B cell (primary cell): ENCODE data around the gene NINJ2. TPM values are rescaled to one million over a fixed set of nuclear protein-coding genes. Genes with fewer than 3 reads are reported as not detected.

Experiments used
- ATAC-seq: fragments of 200-7000 bp; cut with Tn5 transposase; one replicate; pipeline ENCODE4 v1.10.0; 2021; ENCODE audit warnings: low read depth, mild to moderate bottlenecking, moderate number of reproducible peaks, moderate library complexity
- CTCF ChIA-PET: fragments of 350-600 bp; sonication (Branson Sonifier 250); formaldehyde crosslinking; loops from one replicate; lab custom pipeline; 2021; ENCODE audit warnings: antibody characterized with exemption, inconsistent platforms; lab: Charles Lee
- POLR2A ChIA-PET: fragments of 350-600 bp; sonication (Branson Sonifier 250); formaldehyde crosslinking; loops from one replicate; lab custom pipeline; 2021; ENCODE audit warnings: antibody characterized with exemption; lab: Charles Lee
- DNase-seq: peaks from one replicate; pipeline ENCODE4 v3.0.0; 2013
- H2AFZ ChIP-seq: 2 replicates; pipeline ENCODE4 v1.6.1; 2012; ENCODE audit warnings: mild to moderate bottlenecking, low read depth, low read length; ENCODE audit not compliant: insufficient read depth, poor library complexity, severe bottlenecking
- H3K27ac ChIP-seq, 2 donors: 1 replicate in 1 of 2; 2 replicates in 1 of 2; pipeline ENCODE4 v1.5.1; 2012 to 2013; ENCODE audit warnings: low read length in 2 of 2, mild to moderate bottlenecking in 2 of 2, moderate library complexity in 1 of 2
- H3K27me3 ChIP-seq, 4 experiments: fragments of 200-600 bp in 1 of 4; sonication (generic) in 1 of 4; replicated peaks in 1 of 4; 1 replicate in 2 of 4; 2 replicates in 2 of 4; pipeline versions ENCODE4 v1.6.1 to v1.7.0; 2013 to 2016; ENCODE audit warnings: low read length in 3 of 4, mild to moderate bottlenecking in 2 of 4, mixed read lengths in 1 of 4, moderate library complexity in 1 of 4; ENCODE audit not compliant: insufficient read depth in 4 of 4, control insufficient read depth in 3 of 4; ENCODE audit errors: control extremely low read depth in 1 of 4
- H3K36me3 ChIP-seq, 2 experiments: replicated peaks in 1 of 2; 1 replicate in 1 of 2; 2 replicates in 1 of 2; pipeline versions ENCODE4 v1.6.1 to v1.7.1; 2013; ENCODE audit warnings: low read length in 1 of 2; ENCODE audit not compliant: insufficient read depth in 2 of 2, control insufficient read depth in 1 of 2; ENCODE audit errors: control extremely low read depth in 1 of 2, extremely low read depth in 1 of 2
- H3K4me1 ChIP-seq, 2 donors: fragments of 200-600 bp in 1 of 2; sonication (generic) in 1 of 2; 1 replicate in 1 of 2; 2 replicates in 1 of 2; pipeline versions ENCODE4 v1.5.1 to v1.6.1; 2013 to 2017; ENCODE audit warnings: low read length in 2 of 2; ENCODE audit not compliant: control insufficient read depth in 2 of 2, insufficient read depth in 2 of 2
- H3K4me2 ChIP-seq: replicated peaks from 2 replicates; pipeline ENCODE3; 2012; ENCODE audit warnings: mild to moderate bottlenecking, low read depth, low read length; ENCODE audit not compliant: poor library complexity, severe bottlenecking
- H3K4me3 ChIP-seq, 5 experiments: fragments of 200-600 bp in 1 of 5; sonication (generic) in 1 of 5; 1 replicate in 3 of 5; 2 replicates in 2 of 5; pipeline versions ENCODE4 v1.5.1 to v1.7.0; 2011 to 2016; ENCODE audit warnings: low read length in 4 of 5, mild to moderate bottlenecking in 4 of 5, low read depth in 2 of 5, control low read depth in 1 of 5, moderate library complexity in 1 of 5; ENCODE audit not compliant: insufficient read depth in 1 of 5; ENCODE audit errors: control extremely low read depth in 1 of 5, extremely low read depth in 1 of 5
- H3K79me2 ChIP-seq: fragments of 200-600 bp; sonication (generic); one replicate; pipeline ENCODE4 v1.6.0; 2016; ENCODE audit warnings: low read length; ENCODE audit not compliant: control insufficient read depth, insufficient read depth
- H3K9ac ChIP-seq: fragments of 200-600 bp; sonication (generic); 2 replicates; pipeline ENCODE4 v1.6.1; 2017; ENCODE audit warnings: mild to moderate bottlenecking, low read length, moderate library complexity
- H3K9me3 ChIP-seq, 3 donors: one replicate each; pipeline versions ENCODE4 v1.6.1 to v1.7.1; 2013; ENCODE audit warnings: low read length in 2 of 3; ENCODE audit not compliant: control insufficient read depth in 2 of 3, insufficient read depth in 1 of 3; ENCODE audit errors: control extremely low read depth in 1 of 3
- H4K20me1 ChIP-seq: 2 replicates; pipeline ENCODE4 v1.6.0; 2012; ENCODE audit warnings: mild to moderate bottlenecking, low read length; ENCODE audit not compliant: insufficient read depth, control insufficient read depth, poor library complexity, severe bottlenecking
- H3K27ac Mint-ChIP-seq: one replicate; pipeline ENCODE4 v1.8.0; 2021; ENCODE audit warnings: mixed read lengths
- H3K27me3 Mint-ChIP-seq: one replicate; pipeline ENCODE4 v1.8.0; 2021; ENCODE audit warnings: mixed read lengths
- H3K4me1 Mint-ChIP-seq: one replicate; pipeline ENCODE4 v1.8.0; 2021; ENCODE audit warnings: mixed read lengths
- H3K4me3 Mint-ChIP-seq: one replicate; pipeline ENCODE4 v1.8.0; 2021; ENCODE audit warnings: mixed read lengths
- H3K9me3 Mint-ChIP-seq: one replicate; pipeline ENCODE4 v1.8.0; 2022; ENCODE audit warnings: mixed read lengths; ENCODE audit not compliant: insufficient read depth
- CTCF ChIP-seq: fragments of 200-600 bp; IDR thresholded peaks from one replicate; pipeline ENCODE4 v1.8.0; 2022; ENCODE audit warnings: antibody characterized with exemption, mild to moderate bottlenecking
- EZH2 ChIP-seq: IDR thresholded peaks from 2 replicates; pipeline ENCODE4 v1.6.1; 2012; ENCODE audit warnings: borderline replicate concordance, low read depth, mild to moderate bottlenecking, moderate library complexity, low read length; ENCODE audit not compliant: insufficient read depth, poor library complexity, severe bottlenecking
- WGBS: methylation state at CpG from one replicate; pipeline ENCODE4 v1.1.5; 2013; ENCODE audit warnings: missing lambda C conversion rate; ENCODE audit not compliant: insufficient coverage; 5-methylcytosine and 5-hydroxymethylcytosine counted together
- intact Hi-C: fragments of 100-400 bp; cut with micrococcal nuclease; formaldehyde crosslinking; loops from one replicate; pipeline ENCODE4 v1.10.0; 2022
- polyA plus RNA-seq: library from polyadenylated mRNA; depleted of rRNA; stranded (reverse); fragments of >200 nt; gene quantifications from 2 replicates; pipeline ENCODE4 v1.2.3, GENCODE V29; 2012
- total RNA-seq, 2 donors: library from RNA; stranded (reverse); fragments of 120-200 nt in 1 of 2; gene quantifications; 1 replicate in 1 of 2; 2 replicates in 1 of 2; pipeline versions ENCODE4 v1.2.3 to v1.2.4, GENCODE V29; 2013 to 2022

The NINJ2 gene
- total and polyA plus RNA-seq, 2 donors (not counting 1 experiment from before 2014, with no cell fraction given): 2.9 to 10.2 TPM

GRCh38 chr12:587132-588023, 75.9 kb downstream of the NINJ2 start:
- CTCF ChIA-PET: no interaction called here
- H3K4me2 ChIP-seq: no peak overlapping the region
- no peak for TF ChIP-seq CTCF
- no peak for TF ChIP-seq EZH2

More at GRCh38 chr12:587132-588023, 75.9 kb downstream of the NINJ2 start:
- peaks cover 5 to 11% of the 10 kb centered on the region in 2 donors for H3K4me1 ChIP-seq
- no peaks in the 10 kb centered on the region for H4K20me1 ChIP-seq
- H3K4me3 ChIP-seq: no peak overlapping the region
- no peak overlapping the region for H3K9ac ChIP-seq
- no peak overlapping the region for H3K4me3 Mint-ChIP-seq
- no peak overlapping the region for H3K27ac Mint-ChIP-seq
- H2AFZ ChIP-seq: no peak overlapping the region
- WGBS: 97% methylated on average over 10 of the region's 18 CpGs
- H3K27ac ChIP-seq: no peak overlapping the region
- H3K27me3 ChIP-seq: peaks cover 0 to 5% (median 0%) of the 10 kb centered on the region in 4 experiments
- H3K27me3 Mint-ChIP-seq: no peaks in the 10 kb centered on the region
- DNase-seq (no peak), ATAC-seq (no peak)
- POLR2A ChIA-PET: no interaction called here
- H3K4me1 Mint-ChIP-seq: peaks cover 14% of the 10 kb centered on the region
- H3K36me3 ChIP-seq: no peaks in the 10 kb centered on the region
- intact Hi-C loops: no loop called here
- no peaks in the 10 kb centered on the region for H3K9me3 Mint-ChIP-seq
- H3K9me3 ChIP-seq: no peaks in the 10 kb centered on the region
- no peaks in the 10 kb centered on the region for H3K79me2 ChIP-seq
